ENCODE data around the gene MGP. TPM values are rescaled to one million over a fixed set of nuclear protein-coding genes. Genes with fewer than 3 reads are reported as not detected.
A peak's percentile ranks its signal among the peaks of the same experiment; 100 is the strongest.

The MGP gene
- total and polyA plus RNA-seq, 3 donors from 2014 or later = 56.7 to 656 (median 76.8) TPM

DNA sequence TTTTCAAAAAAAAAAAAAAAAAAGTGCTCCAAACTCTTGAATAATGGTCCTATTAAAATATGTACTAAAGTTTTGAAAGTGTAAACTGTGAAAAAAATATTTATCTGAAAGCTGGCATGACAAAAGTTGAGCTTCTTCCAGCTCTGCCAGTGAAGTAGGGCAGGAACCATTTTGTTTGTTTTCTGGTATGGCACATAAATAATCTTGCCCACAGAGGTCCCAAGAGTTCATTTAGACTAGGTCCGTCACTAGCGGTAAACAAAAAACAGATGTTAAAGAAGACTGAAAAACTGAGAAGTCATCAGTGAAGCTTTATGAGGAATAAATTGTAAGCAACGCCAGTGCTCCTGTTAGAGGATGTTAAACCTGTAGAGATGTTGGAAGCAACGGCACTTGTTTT, 45.7 kb upstream of the MGP start:
- Histone ChIP-seq H3K27ac (no peak overlapping the region), H3K36me3 (ENCODE audit: low read depth, missing control alignments) (no peaks in the 10 kb centered on the region), H3K4me3 (no peak overlapping the region), H3K9me3 (no peaks in the 10 kb centered on the region), H3K27me3 (no peaks in the 10 kb centered on the region), H3K4me1 (peaks cover 5% of the 10 kb centered on the region)
- no peak for DNase-seq
- intact Hi-C loops (cut with DNase I; ENCODE audit: low total_unique reads) = no loop called here
- 78 to 80% methylated on average over 4 of the region's 4 CpGs for WGBS, 2 donors
- TF ChIP-seq, protein P1, sequence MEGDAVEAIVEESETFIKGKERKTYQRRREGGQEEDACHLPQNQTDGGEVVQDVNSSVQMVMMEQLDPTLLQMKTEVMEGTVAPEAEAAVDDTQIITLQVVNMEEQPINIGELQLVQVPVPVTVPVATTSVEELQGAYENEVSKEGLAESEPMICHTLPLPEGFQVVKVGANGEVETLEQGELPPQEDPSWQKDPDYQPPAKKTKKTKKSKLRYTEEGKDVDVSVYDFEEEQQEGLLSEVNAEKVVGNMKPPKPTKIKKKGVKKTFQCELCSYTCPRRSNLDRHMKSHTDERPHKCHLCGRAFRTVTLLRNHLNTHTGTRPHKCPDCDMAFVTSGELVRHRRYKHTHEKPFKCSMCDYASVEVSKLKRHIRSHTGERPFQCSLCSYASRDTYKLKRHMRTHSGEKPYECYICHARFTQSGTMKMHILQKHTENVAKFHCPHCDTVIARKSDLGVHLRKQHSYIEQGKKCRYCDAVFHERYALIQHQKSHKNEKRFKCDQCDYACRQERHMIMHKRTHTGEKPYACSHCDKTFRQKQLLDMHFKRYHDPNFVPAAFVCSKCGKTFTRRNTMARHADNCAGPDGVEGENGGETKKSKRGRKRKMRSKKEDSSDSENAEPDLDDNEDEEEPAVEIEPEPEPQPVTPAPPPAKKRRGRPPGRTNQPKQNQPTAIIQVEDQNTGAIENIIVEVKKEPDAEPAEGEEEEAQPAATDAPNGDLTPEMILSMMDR (IDR thresholded peaks at IDR 0.05) = no peak
- no peak for TF ChIP-seq POLR2A (IDR thresholded peaks at IDR 0.05)

- H3K27me3 ChIP-seq = no peaks in the 10 kb centered on the region
- no peak overlapping the region for H3K4me3 ChIP-seq
- peaks cover 5% of the 10 kb centered on the region for H3K4me1 ChIP-seq
- TF ChIP-seq, protein P1 (IDR thresholded peaks at IDR 0.05) = peak in 1 of 3 experiments; percentile 40
- no peak for TF ChIP-seq POLR2A (IDR thresholded peaks at IDR 0.05)
- H3K27ac ChIP-seq = peak overlapping the region in 1 of 2 donors; percentile 0
- intact Hi-C loops (cut with DNase I; ENCODE audit: low total_unique reads) = no loop called here
- no peaks in the 10 kb centered on the region for H3K9me3 ChIP-seq
- no peak for DNase-seq
- no peaks in the 10 kb centered on the region for H3K36me3 ChIP-seq (ENCODE audit: low read depth, missing control alignments)
Observed at GRCh38 chr12:14930299-14930698, 44.6 kb upstream of the MGP start.

GRCh38 chr12:14928931-14929330, 43.3 kb upstream of the MGP start:
- Histone ChIP-seq H3K27ac (peak overlapping the region in 1 of 2 donors; percentile 0), H3K27me3 (no peaks in the 10 kb centered on the region), H3K36me3 (ENCODE audit: low read depth, missing control alignments) (no peaks in the 10 kb centered on the region), H3K4me3 (no peak overlapping the region), H3K4me1 (peaks cover 5% of the 10 kb centered on the region), H3K9me3 (no peaks in the 10 kb centered on the region)
- intact Hi-C loops (cut with DNase I; ENCODE audit: low total_unique reads) = no loop called here
- TF ChIP-seq, protein P1 (IDR thresholded peaks at IDR 0.05) = no peak
- no peak for TF ChIP-seq POLR2A (IDR thresholded peaks at IDR 0.05)
- WGBS, 2 donors = 42 to 47% methylated on average over 4 of the region's 4 CpGs
- DNase-seq = no peak

DNA sequence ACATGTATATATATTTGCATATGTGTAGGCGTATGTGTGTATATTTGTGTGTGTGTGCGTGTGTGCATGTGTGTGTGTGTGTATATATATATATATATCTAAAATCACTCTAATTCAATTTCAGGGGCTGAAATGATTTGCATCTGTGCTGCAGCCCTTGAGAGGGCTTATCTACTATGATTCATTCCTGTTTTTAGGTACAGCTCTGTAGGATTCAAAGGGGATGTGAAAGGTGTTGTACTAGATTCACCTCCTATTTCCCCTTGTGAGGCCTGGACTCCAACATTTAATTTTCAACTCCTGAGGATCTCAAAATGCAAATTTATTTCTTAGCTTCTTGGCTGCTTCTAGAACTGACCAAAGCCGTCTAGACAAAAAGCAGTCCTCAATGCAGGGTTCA, 41.6 kb upstream of the MGP start:
- H3K4me1 ChIP-seq = peaks cover 5% of the 10 kb centered on the region
- TF ChIP-seq, protein P1 (IDR thresholded peaks at IDR 0.05) = no peak
- TF ChIP-seq POLR2A (IDR thresholded peaks at IDR 0.05) = no peak
- H3K27ac ChIP-seq = no peak overlapping the region
- WGBS, 2 donors = 86 to 95% methylated on average over 3 of the region's 3 CpGs
- H3K27me3 ChIP-seq = no peaks in the 10 kb centered on the region
- no peaks in the 10 kb centered on the region for H3K36me3 ChIP-seq (ENCODE audit: low read depth, missing control alignments)
- no peak overlapping the region for H3K4me3 ChIP-seq
- DNase-seq = no peak
- intact Hi-C loops (cut with DNase I; ENCODE audit: low total_unique reads) = no loop called here
- H3K9me3 ChIP-seq = no peaks in the 10 kb centered on the region

DNA sequence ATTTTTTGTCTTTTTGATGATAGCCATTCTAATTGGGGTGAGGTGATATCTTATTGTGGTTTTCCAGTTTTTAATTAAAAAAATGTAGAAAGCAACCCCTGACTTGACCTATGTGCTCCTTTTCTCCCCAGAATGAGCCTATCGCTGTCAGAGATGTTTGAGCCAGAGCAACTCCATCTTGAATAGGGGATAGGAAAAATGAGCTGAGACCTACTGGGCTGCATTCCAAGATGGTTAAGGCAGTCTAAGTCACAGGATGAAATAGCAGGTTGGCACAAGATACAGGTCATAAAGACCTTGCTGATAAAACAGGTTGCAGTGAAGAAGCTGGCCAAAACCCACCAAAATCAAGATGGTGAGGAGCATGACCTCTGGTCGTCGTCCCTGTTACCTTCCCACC, 38.9 kb upstream of the MGP start:
- Histone ChIP-seq H3K4me3 (no peak overlapping the region), H3K27me3 (no peaks in the 10 kb centered on the region), H3K36me3 (ENCODE audit: low read depth, missing control alignments) (no peaks in the 10 kb centered on the region), H3K27ac (no peak overlapping the region), H3K4me1 (peaks cover 5% of the 10 kb centered on the region), H3K9me3 (no peaks in the 10 kb centered on the region)
- DNase-seq = no peak
- intact Hi-C loops (cut with DNase I; ENCODE audit: low total_unique reads) = no loop called here
- no peak for TF ChIP-seq POLR2A (IDR thresholded peaks at IDR 0.05)
- TF ChIP-seq, protein P1 (IDR thresholded peaks at IDR 0.05) = no peak
- 87 to 93% methylated on average over 3 of the region's 3 CpGs for WGBS, 2 donors

All from testis (tissue), 3 donors.